ENCODE measurements around the gene DNM3. TPM values are rescaled to one million over a fixed set of nuclear protein-coding genes. Genes with fewer than 3 reads are reported as not detected.

DNM3 gene
- total RNA-seq, 1 experiment from 2014 or later, result 0.11 TPM

GRCh38 chr1:171869097-171869496, 27.8 kb downstream of the DNM3 start:
- Histone ChIP-seq H3K4me1 (no peaks in the 10 kb centered on the region), H3K4me3 (ENCODE audit: low read depth, low read length) (no peak overlapping the region), H3K36me3 (ENCODE audit: control insufficient read depth, insufficient read depth, low read length) (no peaks in the 10 kb centered on the region), H3K27me3 (replicated peaks; ENCODE audit: control insufficient read depth, insufficient read depth, low read length) (no peaks in the 10 kb centered on the region), H3K9me3 (no peaks in the 10 kb centered on the region)
- H3K27ac Mint-ChIP-seq (ENCODE audit: unreplicated experiment), result no peak overlapping the region
- H3K4me3 Mint-ChIP-seq (ENCODE audit: unreplicated experiment), result no peak overlapping the region
- intact Hi-C loops (cut with micrococcal nuclease; ENCODE audit: unreplicated experiment), result no loop called here
- no peak for DNase-seq
- no peaks in the 10 kb centered on the region for H3K4me1 Mint-ChIP-seq (ENCODE audit: low read depth, unreplicated experiment)
- BruUV-seq (replicated peaks), result no TSS peak
- no peak for TF ChIP-seq CTCF (IDR thresholded peaks at IDR 0.05; ENCODE audit: insufficient read depth in 1 of 2, low read depth in 1 of 2, low read length in 1 of 2, severe bottlenecking in 1 of 2, unreplicated experiment in 1 of 2)
- POLR2A ChIA-PET, result no interaction called here
- no peaks in the 10 kb centered on the region for H3K9me3 Mint-ChIP-seq (ENCODE audit: unreplicated experiment)
- CTCF ChIA-PET, result no interaction called here
- peaks cover 21% of the 10 kb centered on the region for H3K27me3 Mint-ChIP-seq (ENCODE audit: insufficient read depth, unreplicated experiment)
- H3K36me3 Mint-ChIP-seq (ENCODE audit: insufficient read depth, unreplicated experiment), result no peaks in the 10 kb centered on the region

- intact Hi-C loops (cut with micrococcal nuclease; ENCODE audit: unreplicated experiment), result no loop called here
- CTCF ChIA-PET, result no interaction called here
- Histone ChIP-seq H3K9me3 (no peaks in the 10 kb centered on the region), H3K4me1 (no peaks in the 10 kb centered on the region), H3K36me3 (ENCODE audit: control insufficient read depth, insufficient read depth, low read length) (no peaks in the 10 kb centered on the region), H3K27me3 (replicated peaks; ENCODE audit: control insufficient read depth, insufficient read depth, low read length) (no peaks in the 10 kb centered on the region), H3K4me3 (ENCODE audit: low read depth, low read length) (no peak overlapping the region)
- no TSS peak for BruUV-seq (replicated peaks)
- no peak for TF ChIP-seq CTCF (IDR thresholded peaks at IDR 0.05; ENCODE audit: insufficient read depth in 1 of 2, low read depth in 1 of 2, low read length in 1 of 2, severe bottlenecking in 1 of 2, unreplicated experiment in 1 of 2)
- Mint-ChIP-seq H3K36me3 (ENCODE audit: insufficient read depth, unreplicated experiment) (no peaks in the 10 kb centered on the region), H3K9me3 (ENCODE audit: unreplicated experiment) (no peaks in the 10 kb centered on the region), H3K27me3 (ENCODE audit: insufficient read depth, unreplicated experiment) (peaks cover 12% of the 10 kb centered on the region), H3K4me3 (ENCODE audit: unreplicated experiment) (no peak overlapping the region), H3K27ac (ENCODE audit: unreplicated experiment) (no peak overlapping the region), H3K4me1 (ENCODE audit: low read depth, unreplicated experiment) (no peaks in the 10 kb centered on the region)
- POLR2A ChIA-PET, result no interaction called here
- DNase-seq, result no peak
These were observed 30.6 kb downstream of the DNM3 start for GRCh38 chr1:171871848-171872247.

- H3K36me3 Mint-ChIP-seq (ENCODE audit: insufficient read depth, unreplicated experiment), result no peaks in the 10 kb centered on the region
- POLR2A ChIA-PET, result no interaction called here
- H3K9me3 ChIP-seq, result no peaks in the 10 kb centered on the region
- peaks cover 10% of the 10 kb centered on the region for H3K27me3 Mint-ChIP-seq (ENCODE audit: insufficient read depth, unreplicated experiment)
- no peak for TF ChIP-seq CTCF (IDR thresholded peaks at IDR 0.05; ENCODE audit: insufficient read depth in 1 of 2, low read depth in 1 of 2, low read length in 1 of 2, severe bottlenecking in 1 of 2, unreplicated experiment in 1 of 2)
- intact Hi-C loops (cut with micrococcal nuclease; ENCODE audit: unreplicated experiment), result no loop called here
- H3K9me3 Mint-ChIP-seq (ENCODE audit: unreplicated experiment), result no peaks in the 10 kb centered on the region
- CTCF ChIA-PET, result no interaction called here
- BruUV-seq (replicated peaks), result no TSS peak
- DNase-seq, result no peak
- no peaks in the 10 kb centered on the region for H3K27me3 ChIP-seq (replicated peaks; ENCODE audit: control insufficient read depth, insufficient read depth, low read length)
- H3K4me3 ChIP-seq (ENCODE audit: low read depth, low read length), result no peak overlapping the region
- H3K4me1 ChIP-seq, result no peaks in the 10 kb centered on the region
- H3K27ac Mint-ChIP-seq (ENCODE audit: unreplicated experiment), result no peak overlapping the region
- no peaks in the 10 kb centered on the region for H3K4me1 Mint-ChIP-seq (ENCODE audit: low read depth, unreplicated experiment)
- H3K36me3 ChIP-seq (ENCODE audit: control insufficient read depth, insufficient read depth, low read length), result no peaks in the 10 kb centered on the region
- H3K4me3 Mint-ChIP-seq (ENCODE audit: unreplicated experiment), result no peak overlapping the region
These were observed 31.1 kb downstream of the DNM3 start for GRCh38 chr1:171872430-171872829.

Measured in Caco-2 (cell line).